Endodermal cell (in vitro differentiated cells): Measurements from ENCODE around the gene GCSAML. TPM values are rescaled to one million over a fixed set of nuclear protein-coding genes. Genes with fewer than 3 reads are reported as not detected.

Experiments
- DNase-seq: peaks from one replicate; pipeline ENCODE4 v3.0.0-alpha.2; 2017
- H3K27ac ChIP-seq: 2 replicates; pipeline ENCODE4 v1.5.1; 2013; ENCODE audit warnings: mild to moderate bottlenecking, low read depth, low read length, moderate library complexity
- H3K27me3 ChIP-seq: 2 replicates; pipeline ENCODE4 v1.6.1; 2013; ENCODE audit warnings: mild to moderate bottlenecking, low read length, moderate library complexity; ENCODE audit not compliant: insufficient read depth, control insufficient read depth, poor library complexity, severe bottlenecking
- H3K36me3 ChIP-seq: 2 replicates; pipeline ENCODE4 v1.7.0; 2013; ENCODE audit warnings: mild to moderate bottlenecking, low read length, moderate library complexity; ENCODE audit not compliant: control insufficient read depth, insufficient read depth
- H3K4me1 ChIP-seq: one replicate; pipeline ENCODE4 v1.7.0; 2013; ENCODE audit warnings: low read length; ENCODE audit not compliant: control insufficient read depth, insufficient read depth
- H3K4me3 ChIP-seq: 2 replicates; pipeline ENCODE4 v1.5.1; 2013; ENCODE audit warnings: mild to moderate bottlenecking, low read length, moderate library complexity
- H3K9ac ChIP-seq: 2 replicates; pipeline ENCODE4 v1.6.1; 2013; ENCODE audit warnings: mild to moderate bottlenecking, low read length, moderate library complexity; ENCODE audit not compliant: poor library complexity, severe bottlenecking; ENCODE audit errors: extremely low read depth
- H3K9me3 ChIP-seq: 2 replicates; pipeline ENCODE4 v1.6.1; 2013; ENCODE audit warnings: mild to moderate bottlenecking, low read length, moderate library complexity; ENCODE audit not compliant: control insufficient read depth
- H3K27ac Mint-ChIP-seq: 2 replicates; pipeline ENCODE4 v1.8.0; 2020; ENCODE audit warnings: mixed read lengths
- H3K27me3 Mint-ChIP-seq: 2 replicates; pipeline ENCODE4 v1.8.0; 2021; ENCODE audit warnings: mild to moderate bottlenecking, mixed read lengths; ENCODE audit not compliant: insufficient read depth
- H3K36me3 Mint-ChIP-seq: 2 replicates; pipeline ENCODE4 v1.8.0; 2020; ENCODE audit warnings: low read depth, mixed read lengths
- H3K4me1 Mint-ChIP-seq: 2 replicates; pipeline ENCODE4 v1.8.0; 2020; ENCODE audit warnings: mixed read lengths
- H3K4me3 Mint-ChIP-seq: 2 replicates; pipeline ENCODE4 v1.8.0; 2020; ENCODE audit warnings: mild to moderate bottlenecking, moderate library complexity, mixed read lengths
- H3K9me3 Mint-ChIP-seq: 2 replicates; pipeline ENCODE4 v1.8.0; 2020; ENCODE audit warnings: mild to moderate bottlenecking, mixed read lengths
- WGBS, 2 experiments: methylation state at CpG; one replicate each; pipeline versions ENCODE4 v1.1.5 to v1.1.7; 2013; ENCODE audit warnings: missing lambda C conversion rate in 2 of 2, mixed read lengths in 1 of 2; ENCODE audit not compliant: insufficient coverage in 1 of 2, insufficient read length in 1 of 2; 5-methylcytosine and 5-hydroxymethylcytosine counted together
- total RNA-seq, 2 donors: library from RNA; stranded (reverse); fragmentation: NEBNext Ultra II Directional in 1 of 2; extraction: Animal tissue kit (Norgen Biotek cat#: 25700) in 1 of 2; gene quantifications; 2 replicates in 1 of 2; 3 replicates in 1 of 2; pipeline ENCODE4 v1.2.1, GENCODE V29; 2021
- TF ChIP-seq, protein P1 (sequence below): fragments of 200-600 bp; sonication (generic); conservative IDR thresholded peaks from 2 replicates; pipeline ENCODE4 v1.5.0; 2021; ENCODE audit warnings: antibody characterized with exemption, mild to moderate bottlenecking

The GCSAML gene
- total RNA-seq, 2 donors from 2014 or later = not detected

DNA sequence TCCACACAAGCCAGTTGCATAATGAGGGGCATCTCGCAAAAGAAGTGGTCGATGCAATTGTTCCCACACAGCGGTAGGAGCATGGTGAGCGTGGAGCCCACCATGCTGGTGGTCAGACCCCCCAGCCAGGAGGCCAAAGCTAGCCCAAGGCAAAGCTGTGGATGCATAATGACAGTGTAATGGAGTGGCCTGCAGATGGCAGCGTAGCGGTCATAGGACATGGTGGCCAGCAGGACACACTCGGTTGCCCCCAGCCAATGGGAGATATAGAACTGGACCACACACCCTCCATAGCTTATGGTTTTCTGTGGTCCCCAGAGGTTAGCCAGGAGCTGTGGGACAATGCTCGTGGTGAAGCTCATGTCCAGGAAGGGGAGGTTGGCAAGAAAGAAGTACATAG is 17.0 kb upstream of the GCSAML start:
- Mint-ChIP-seq H3K27ac (no peak overlapping the region), H3K27me3 (peaks cover under 1% of the 10 kb centered on the region), H3K36me3 (no peaks in the 10 kb centered on the region), H3K4me3 (no peak overlapping the region), H3K4me1 (no peaks in the 10 kb centered on the region), H3K9me3 (no peaks in the 10 kb centered on the region)
- DNase-seq = no peak
- no peaks in the 10 kb centered on the region for H3K36me3 ChIP-seq
- H3K4me3 ChIP-seq = no peak overlapping the region
- H3K9ac ChIP-seq = no peak overlapping the region
- no peaks in the 10 kb centered on the region for H3K9me3 ChIP-seq
- H3K27me3 ChIP-seq = no peaks in the 10 kb centered on the region
- WGBS, 2 experiments = 90 to 94% methylated on average over 5 to 8 of the region's 8 CpGs
- no peaks in the 10 kb centered on the region for H3K4me1 ChIP-seq
- TF ChIP-seq, protein P1, sequence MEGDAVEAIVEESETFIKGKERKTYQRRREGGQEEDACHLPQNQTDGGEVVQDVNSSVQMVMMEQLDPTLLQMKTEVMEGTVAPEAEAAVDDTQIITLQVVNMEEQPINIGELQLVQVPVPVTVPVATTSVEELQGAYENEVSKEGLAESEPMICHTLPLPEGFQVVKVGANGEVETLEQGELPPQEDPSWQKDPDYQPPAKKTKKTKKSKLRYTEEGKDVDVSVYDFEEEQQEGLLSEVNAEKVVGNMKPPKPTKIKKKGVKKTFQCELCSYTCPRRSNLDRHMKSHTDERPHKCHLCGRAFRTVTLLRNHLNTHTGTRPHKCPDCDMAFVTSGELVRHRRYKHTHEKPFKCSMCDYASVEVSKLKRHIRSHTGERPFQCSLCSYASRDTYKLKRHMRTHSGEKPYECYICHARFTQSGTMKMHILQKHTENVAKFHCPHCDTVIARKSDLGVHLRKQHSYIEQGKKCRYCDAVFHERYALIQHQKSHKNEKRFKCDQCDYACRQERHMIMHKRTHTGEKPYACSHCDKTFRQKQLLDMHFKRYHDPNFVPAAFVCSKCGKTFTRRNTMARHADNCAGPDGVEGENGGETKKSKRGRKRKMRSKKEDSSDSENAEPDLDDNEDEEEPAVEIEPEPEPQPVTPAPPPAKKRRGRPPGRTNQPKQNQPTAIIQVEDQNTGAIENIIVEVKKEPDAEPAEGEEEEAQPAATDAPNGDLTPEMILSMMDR = peak; percentile 57
- no peak overlapping the region for H3K27ac ChIP-seq

DNA sequence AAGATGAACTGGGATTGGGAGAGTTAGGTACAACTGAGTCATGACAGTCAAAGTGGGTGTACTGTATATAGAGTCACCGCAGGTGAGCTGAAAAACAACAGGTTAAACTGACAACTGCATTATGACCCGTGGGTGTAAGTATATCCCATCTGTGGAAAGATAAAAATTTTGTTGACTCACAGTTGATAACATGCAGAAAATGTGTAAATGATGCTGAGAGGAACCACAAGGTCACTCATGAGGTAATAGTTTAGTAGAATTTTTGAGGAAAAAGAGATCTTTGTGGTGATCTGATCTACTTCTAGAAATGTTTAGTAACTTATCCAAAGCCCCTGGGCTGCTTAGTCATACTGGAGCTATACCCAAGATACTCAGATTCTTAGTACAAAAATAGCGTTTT is 13.5 kb upstream of the GCSAML start:
- Histone ChIP-seq H3K4me1 (no peaks in the 10 kb centered on the region), H3K4me3 (no peak overlapping the region), H3K27ac (no peak overlapping the region), H3K9me3 (no peaks in the 10 kb centered on the region), H3K36me3 (no peaks in the 10 kb centered on the region), H3K9ac (no peak overlapping the region), H3K27me3 (no peaks in the 10 kb centered on the region)
- Mint-ChIP-seq H3K4me3 (no peak overlapping the region), H3K4me1 (no peaks in the 10 kb centered on the region), H3K9me3 (no peaks in the 10 kb centered on the region), H3K36me3 (no peaks in the 10 kb centered on the region), H3K27me3 (no peaks in the 10 kb centered on the region), H3K27ac (no peak overlapping the region)
- 69 to 74% methylated on average over 3 of the region's 3 CpGs for WGBS, 2 experiments
- no peak for DNase-seq
- TF ChIP-seq, protein P1 = no peak

DNA sequence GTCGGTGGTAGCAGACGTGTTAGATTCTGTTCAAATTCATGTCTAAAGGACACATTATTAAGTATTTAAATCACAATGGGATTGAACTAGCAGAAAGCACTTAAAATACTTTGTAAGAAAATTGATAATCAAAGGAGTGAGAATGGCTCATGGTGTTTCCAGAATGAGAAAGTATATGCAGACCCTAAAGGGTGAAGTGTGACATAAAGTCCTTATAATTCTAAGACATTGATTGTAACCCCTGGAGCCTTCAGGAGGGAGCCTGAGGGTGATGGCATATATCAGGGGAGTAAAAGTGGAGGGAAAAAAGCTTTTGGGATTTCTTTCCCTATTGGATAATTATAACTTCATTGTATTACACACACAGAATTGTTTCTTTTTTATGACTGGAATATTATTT is 12.6 kb upstream of the GCSAML start, which contains the start of gene OR2C3:
Gene OR2C3 (minus strand): TSS at position 101 of the 400 bp plus-strand sequence. CDS start 3,929 bp downstream, outside the sequence.
- Histone ChIP-seq H3K9me3 (no peaks in the 10 kb centered on the region), H3K4me1 (no peaks in the 10 kb centered on the region), H3K9ac (no peak within 1 kb of the TSS), H3K27me3 (no peaks in the 10 kb centered on the region), H3K36me3 (no peaks in the 10 kb centered on the region), H3K27ac (no peak within 1 kb of the TSS), H3K4me3 (no peak within 1 kb of the TSS)
- H3K4me1 Mint-ChIP-seq = no peaks in the 10 kb centered on the region
- no peaks in the 10 kb centered on the region for H3K27me3 Mint-ChIP-seq
- H3K9me3 Mint-ChIP-seq = no peaks in the 10 kb centered on the region
- WGBS, 2 experiments = 83 to 100% methylated on average over 2 of the region's 2 CpGs
- H3K36me3 Mint-ChIP-seq = no peaks in the 10 kb centered on the region
- no peak within 1 kb of the TSS for H3K4me3 Mint-ChIP-seq
- TF ChIP-seq, protein P1 = no peak
- H3K27ac Mint-ChIP-seq = no peak within 1 kb of the TSS
- no peak for DNase-seq
